GM18511 (cell line): ENCODE data around the gene FAM83E.

ENCODE experiments used
- ATAC-seq: cut with Tn5 transposase; IDR thresholded peaks from one replicate; pipeline ENCODE4 v1.9.1; 2021; ENCODE audit warnings: mild to moderate bottlenecking, moderate library complexity; ENCODE audit not compliant: unreplicated experiment

Gene FAM83E

GRCh38 chr19:48613852-48614435 is 932 bp downstream of the FAM83E start:
- ATAC-seq, result no peak

GRCh38 chr19:48613024-48613851 is 1.6 kb downstream of the FAM83E start:
- ATAC-seq, result no peak

- no peak for ATAC-seq
Measured at GRCh38 chr19:48611872-48612271, 3.0 kb downstream of the FAM83E start.

- ATAC-seq, result no peak
Measured at GRCh38 chr19:48609571-48610108, 5.2 kb downstream of the FAM83E start.

- ATAC-seq, result no peak
Measured at GRCh38 chr19:48608798-48609263, 6.0 kb downstream of the FAM83E start.

GRCh38 chr19:48607359-48607755 is 7.5 kb downstream of the FAM83E start:
- ATAC-seq, result no peak

GRCh38 chr19:48606463-48607358 is 8.2 kb downstream of the FAM83E start, which contains the start of gene SPACA4:
Gene SPACA4 (plus strand): TSS chr19:48606742. CDS start chr19:48606979, 237 bp downstream.
- no peak for ATAC-seq

- ATAC-seq, result no peak
Measured at GRCh38 chr19:48603850-48604249, 11.0 kb downstream of the FAM83E start.

GRCh38 chr19:48603449-48603848 is 11.4 kb downstream of the FAM83E start:
- no peak for ATAC-seq

- ATAC-seq, result no peak
Measured at GRCh38 chr19:48603001-48603400, 11.9 kb downstream of the FAM83E start.

- no peak for ATAC-seq
Measured at GRCh38 chr19:48600679-48601417, 14.0 kb downstream of the FAM83E start.

- no peak for ATAC-seq
Measured at GRCh38 chr19:48598996-48599700, 15.7 kb downstream of the FAM83E start.

GRCh38 chr19:48596679-48597465 is 18.0 kb downstream of the FAM83E start:
- no peak for ATAC-seq

- no peak for ATAC-seq
Measured at GRCh38 chr19:48596237-48596636, 18.6 kb downstream of the FAM83E start.

- ATAC-seq, result no peak
Measured at GRCh38 chr19:48595833-48596232, 19.0 kb downstream of the FAM83E start.

GRCh38 chr19:48595171-48595570 is 19.7 kb downstream of the FAM83E start:
- ATAC-seq, result no peak

GRCh38 chr19:48591021-48591420 is 23.9 kb downstream of the FAM83E start:
- no peak for ATAC-seq

GRCh38 chr19:48588670-48589401 is 26.0 kb downstream of the FAM83E start:
- ATAC-seq, result no peak
